Muscle of leg (tissue), 16 donors: ENCODE data around the gene SHLD1. TPM values are rescaled to one million over a fixed set of nuclear protein-coding genes. Genes with fewer than 3 reads are reported as not detected.
"Not testable (repeated sequence)": the region's sequence is repeated elsewhere in the genome, so short reads cannot be mapped to it uniquely, and the experiment has no call there.

Experiments used
- DNase-seq: peaks from one replicate; pipeline ENCODE4 v3.0.0; 2013
- H3K27ac ChIP-seq: one replicate; pipeline ENCODE4 v1.5.1; 2013; ENCODE audit warnings: mild to moderate bottlenecking, low read length, control low read depth
- H3K27me3 ChIP-seq: one replicate; pipeline ENCODE4 v1.6.1; 2013; ENCODE audit warnings: low read length; ENCODE audit not compliant: control insufficient read depth, insufficient read depth
- H3K36me3 ChIP-seq: one replicate; pipeline ENCODE4 v1.6.1; 2013; ENCODE audit warnings: low read length; ENCODE audit not compliant: control insufficient read depth, insufficient read depth
- H3K4me1 ChIP-seq: one replicate; pipeline ENCODE4 v1.6.1; 2013; ENCODE audit warnings: low read length; ENCODE audit not compliant: control insufficient read depth, insufficient read depth
- H3K4me3 ChIP-seq: one replicate; pipeline ENCODE4 v1.5.1; 2013; ENCODE audit warnings: low read length, control low read depth
- H3K9me3 ChIP-seq: replicated peaks from 2 replicates; pipeline ENCODE4 v1.6.1; 2013; ENCODE audit warnings: low read depth, low read length; ENCODE audit not compliant: control insufficient read depth
- WGBS: methylation state at CpG from one replicate; pipeline ENCODE4 v1.1.5; 2013; ENCODE audit warnings: missing lambda C conversion rate; ENCODE audit not compliant: insufficient coverage; 5-methylcytosine and 5-hydroxymethylcytosine counted together
- long read RNA-seq, 11 donors: transcript quantifications; one replicate each; lab custom pipeline, GENCODE V29; 2026
- polyA plus RNA-seq, 8 donors: library from polyadenylated mRNA; unstranded; fragments of 120-200 nt; gene quantifications; one replicate each; pipeline versions ENCODE4 v1.2.1 to v1.2.3, GENCODE V29; 2013; ENCODE audit warnings: inconsistent platforms in 1 of 8, low replicate concordance in 1 of 8; ENCODE audit not compliant: insufficient read length in 8 of 8, insufficient read depth in 1 of 8
- total RNA-seq: library from RNA; stranded (reverse); fragments of 120-200 nt; gene quantifications from one replicate; pipeline ENCODE4 v1.2.4, GENCODE V29; 2013

SHLD1 gene, protein sequence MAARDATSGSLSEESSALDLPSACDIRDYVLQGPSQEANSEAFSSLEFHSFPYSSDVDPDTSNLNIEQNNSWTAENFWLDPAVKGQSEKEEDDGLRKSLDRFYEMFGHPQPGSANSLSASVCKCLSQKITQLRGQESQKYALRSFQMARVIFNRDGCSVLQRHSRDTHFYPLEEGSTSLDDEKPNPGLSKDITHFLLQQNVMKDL
- total RNA-seq (4.3 TPM), polyA plus RNA-seq (1 to 10 TPM; 5.1 to 8.0 (median 6.2) TPM)
- long read RNA-seq, donor 1, partial matches to known transcripts: 0 of 3 reads
- long read RNA-seq, donor 1, other reads (novel, unspliced or antisense): 0 of 3 reads
- long read RNA-seq, donor 2: 0 reads
- long read RNA-seq, donor 3, partial matches to known transcripts: 0 of 2 reads
- long read RNA-seq, donor 3, other reads (novel, unspliced or antisense): 0 of 2 reads
- long read RNA-seq, donor 4, transcript SHLD1-201 (3 exons, 1,154 nt): major isoform, 5 of 6 reads
- long read RNA-seq, donor 4, partial matches to known transcripts: 0 of 6 reads
- long read RNA-seq, donor 4, other reads (novel, unspliced or antisense): 0 of 6 reads
- long read RNA-seq, donor 5, transcript SHLD1-201 (3 exons, 1,154 nt): major isoform, 8 of 9 reads
- long read RNA-seq, donor 5, partial matches to known transcripts: 0 of 9 reads
- long read RNA-seq, donor 5, other reads (novel, unspliced or antisense): 0 of 9 reads
- long read RNA-seq, donor 6, transcript SHLD1-201 (3 exons, 1,154 nt): major isoform, 8 of 9 reads
- long read RNA-seq, donor 6, partial matches to known transcripts: 0 of 9 reads
- long read RNA-seq, donor 6, other reads (novel, unspliced or antisense): 0 of 9 reads
- long read RNA-seq, donor 7, transcript SHLD1-201 (3 exons, 1,154 nt): major isoform, 5 of 7 reads
- long read RNA-seq, donor 7, partial matches to known transcripts: 0 of 7 reads
- long read RNA-seq, donor 7, other reads (novel, unspliced or antisense): 0 of 7 reads
- long read RNA-seq, donor 8, partial matches to known transcripts: 0 of 3 reads
- long read RNA-seq, donor 8, other reads (novel, unspliced or antisense): 0 of 3 reads
- long read RNA-seq, donor 9, partial matches to known transcripts: 0 of 1 reads
- long read RNA-seq, donor 9, other reads (novel, unspliced or antisense): 0 of 1 reads
- long read RNA-seq, donor 10, transcript SHLD1-201 (3 exons, 1,154 nt): major isoform, 8 of 9 reads
- long read RNA-seq, donor 10, partial matches to known transcripts: 0 of 9 reads
- long read RNA-seq, donor 10, other reads (novel, unspliced or antisense): 0 of 9 reads
- long read RNA-seq, donor 11, partial matches to known transcripts: 0 of 2 reads
- long read RNA-seq, donor 11, other reads (novel, unspliced or antisense): 0 of 2 reads

DNA sequence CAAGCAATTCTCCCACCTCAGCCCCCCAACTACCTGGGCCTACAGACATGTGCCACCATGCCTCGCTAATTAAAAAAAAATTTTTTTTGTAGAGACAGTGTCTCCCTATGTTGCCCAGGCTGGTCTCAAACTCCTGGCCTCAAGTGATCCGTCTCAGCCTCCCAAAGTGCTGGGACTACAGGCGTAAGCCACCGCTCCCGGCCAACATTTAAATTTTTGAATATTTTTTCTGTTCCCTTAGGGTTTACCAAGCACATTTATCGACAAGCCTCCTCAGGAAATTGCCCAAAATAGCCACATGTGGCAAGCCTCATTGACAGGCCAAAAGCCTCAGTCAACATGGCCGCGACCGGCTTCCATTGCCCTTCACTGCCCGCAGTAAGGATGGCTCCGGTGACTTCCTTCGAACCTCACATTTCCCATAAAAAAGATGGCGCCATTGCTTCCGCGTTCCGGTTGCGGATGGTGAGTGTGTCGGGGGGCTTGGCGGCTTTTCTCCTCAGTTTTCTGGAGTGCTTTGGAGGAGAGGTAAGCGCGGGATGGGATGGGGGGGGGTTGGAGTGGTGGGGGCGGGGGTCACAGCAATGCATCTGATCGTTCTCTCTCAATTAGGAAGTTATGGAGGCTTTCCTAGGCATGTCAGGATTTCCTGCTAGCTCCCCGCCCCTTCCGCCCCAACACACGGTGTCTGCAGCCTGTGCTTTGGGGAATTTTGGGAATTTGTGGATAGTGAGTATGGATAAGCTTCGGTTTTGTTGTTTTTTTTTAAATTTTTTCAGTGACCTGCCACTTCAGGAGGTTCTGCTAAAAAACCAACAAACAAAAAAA lies at the start of gene SHLD1:
Gene SHLD1 (plus strand): TSS at position 450 of the 828 bp plus-strand sequence. CDS start 22,465 bp downstream, outside the sequence.
- DNase-seq: peak; percentile 97

DNA sequence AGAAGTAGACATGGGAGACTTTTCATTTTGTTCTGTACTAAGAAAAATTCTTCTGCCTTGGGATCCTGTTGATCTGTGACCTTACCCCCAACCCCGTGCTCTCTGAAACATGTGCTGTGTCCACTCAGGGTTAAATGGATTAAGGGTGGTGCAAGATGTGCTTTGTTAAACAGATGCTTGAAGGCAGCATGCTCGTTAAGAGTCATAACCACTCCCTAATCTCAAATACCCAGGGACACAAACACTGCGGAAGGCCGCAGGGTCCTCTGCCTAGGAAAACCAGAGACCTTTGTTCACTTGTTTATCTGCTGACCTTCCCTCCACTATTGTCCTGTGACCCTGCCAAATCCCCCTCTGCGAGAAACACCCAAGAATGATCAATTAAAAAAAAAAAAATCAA lies 47.9 kb upstream of the SHLD1 start:
- no CpG with 5 or more reads among the region's 5 CpGs for WGBS
- H3K4me3 ChIP-seq, DNase-seq, H3K36me3 ChIP-seq, H3K9me3 ChIP-seq, H3K27me3 ChIP-seq, H3K27ac ChIP-seq, H3K4me1 ChIP-seq: not testable (repeated sequence)

More for the DNA sequence above, at the start of gene SHLD1:
- Histone ChIP-seq H3K9me3 (no peaks in the 10 kb centered on the region), H3K4me3 (peak within 1 kb of the TSS; percentile 64), H3K4me1 (peaks cover 5% of the 10 kb centered on the region), H3K36me3 (no peaks in the 10 kb centered on the region), H3K27me3 (no peaks in the 10 kb centered on the region), H3K27ac (peak within 1 kb of the TSS; percentile 91)
- WGBS: 33% methylated on average over 6 of the region's 27 CpGs

DNA sequence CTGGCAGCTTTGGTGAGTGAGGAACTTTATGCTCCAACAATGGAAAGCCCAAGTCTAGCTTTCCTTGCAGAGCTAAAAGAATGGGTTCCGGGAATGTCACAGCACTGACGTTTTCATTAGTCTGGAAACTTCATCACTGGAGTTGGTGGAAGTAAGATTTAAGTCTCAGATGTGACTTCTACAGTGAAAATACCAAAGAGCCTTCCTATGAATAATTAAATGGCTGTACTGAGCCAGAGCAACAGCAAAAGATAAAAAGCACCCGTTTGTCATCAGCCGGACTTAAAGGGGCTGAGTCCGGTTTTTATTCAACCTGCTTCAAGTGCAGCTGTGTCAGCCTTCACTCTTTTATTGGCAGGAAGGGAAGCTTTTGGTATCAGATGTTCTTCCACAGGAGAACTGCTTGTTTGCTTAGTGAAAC lies 46.5 kb upstream of the SHLD1 start:
- peak overlapping the region; percentile 11 for H3K27ac ChIP-seq
- WGBS: 10% methylated on average over 2 of the region's 5 CpGs
- no peaks in the 10 kb centered on the region for H3K36me3 ChIP-seq
- H3K4me1 ChIP-seq: no peaks in the 10 kb centered on the region
- H3K9me3 ChIP-seq: no peaks in the 10 kb centered on the region
- peak; percentile 88 for DNase-seq
- no peaks in the 10 kb centered on the region for H3K27me3 ChIP-seq
- H3K4me3 ChIP-seq: no peak overlapping the region

DNA sequence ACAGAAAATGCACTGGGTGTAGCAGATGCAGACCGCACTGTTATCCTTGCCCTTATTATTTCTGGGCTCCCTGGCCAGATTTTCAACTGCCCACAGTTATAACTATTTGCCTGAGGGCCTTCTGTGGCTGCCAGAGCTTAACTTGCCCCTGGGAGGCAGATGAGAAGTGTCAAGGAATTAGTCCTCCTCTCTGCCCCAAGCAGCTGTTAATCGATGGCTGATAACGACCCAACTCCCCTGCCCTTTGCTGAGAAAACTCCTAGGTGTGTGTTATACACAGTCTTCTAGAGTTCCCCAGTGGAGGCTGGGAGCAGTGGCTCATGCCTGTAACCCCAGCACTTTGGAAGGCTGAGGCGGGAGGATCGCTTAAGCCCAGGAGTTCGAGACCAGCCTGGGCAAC lies 44.4 kb upstream of the SHLD1 start:
- no peaks in the 10 kb centered on the region for H3K4me1 ChIP-seq
- H3K27me3 ChIP-seq: no peaks in the 10 kb centered on the region
- DNase-seq: no peak
- H3K9me3 ChIP-seq: no peaks in the 10 kb centered on the region
- WGBS: 100% methylated on average over 3 of the region's 6 CpGs
- H3K36me3 ChIP-seq: no peaks in the 10 kb centered on the region
- H3K4me3 ChIP-seq: no peak overlapping the region
- no peak overlapping the region for H3K27ac ChIP-seq

DNA sequence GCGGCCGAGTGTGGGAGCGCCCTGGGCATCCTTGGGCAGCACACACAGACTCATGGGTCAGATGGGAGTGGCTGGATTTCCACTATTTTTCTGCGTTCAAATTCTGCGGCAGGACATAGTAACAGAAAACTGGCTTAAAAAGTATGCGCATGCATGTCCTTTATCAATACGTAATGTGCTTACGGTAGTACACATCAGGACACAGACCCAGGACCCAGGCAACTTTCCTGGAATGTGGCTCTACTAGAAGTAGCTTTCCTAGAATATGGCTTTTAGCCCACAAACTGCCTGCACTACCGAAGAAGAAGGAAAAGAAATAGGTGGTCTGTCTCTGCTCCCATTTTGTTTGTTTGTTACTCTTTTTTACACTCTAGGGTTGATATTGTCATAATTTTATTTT lies 43.4 kb upstream of the SHLD1 start:
- Histone ChIP-seq H3K4me1 (no peaks in the 10 kb centered on the region), H3K9me3 (no peaks in the 10 kb centered on the region), H3K4me3 (no peak overlapping the region), H3K27me3 (no peaks in the 10 kb centered on the region), H3K36me3 (no peaks in the 10 kb centered on the region), H3K27ac (no peak overlapping the region)
- 86% methylated on average over 7 of the region's 9 CpGs for WGBS
- no peak for DNase-seq

DNA sequence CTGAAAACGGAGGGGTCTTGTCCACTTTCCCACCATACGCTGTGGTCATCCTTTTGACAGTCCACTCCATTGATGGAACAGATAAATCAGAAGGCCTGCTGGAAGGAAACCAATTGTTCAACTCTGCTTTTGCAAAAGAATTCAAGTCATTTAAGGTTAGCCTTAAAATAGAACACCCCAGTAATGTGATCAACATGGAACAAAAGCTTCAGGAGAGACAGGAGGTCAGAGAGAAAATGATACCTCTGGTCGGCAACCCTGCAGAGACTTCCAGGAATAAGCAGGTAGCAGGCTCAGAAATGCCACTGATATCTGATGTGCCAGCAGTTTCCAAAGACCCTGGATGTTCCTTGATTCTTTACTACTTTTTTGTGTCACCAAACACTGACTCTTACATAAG lies 39.6 kb upstream of the SHLD1 start:
- Histone ChIP-seq H3K4me3 (no peak overlapping the region), H3K27me3 (no peaks in the 10 kb centered on the region), H3K36me3 (no peaks in the 10 kb centered on the region), H3K9me3 (peaks cover 7% of the 10 kb centered on the region), H3K27ac (no peak overlapping the region), H3K4me1 (no peaks in the 10 kb centered on the region)
- 42% methylated on average over 2 of the region's 3 CpGs for WGBS
- DNase-seq: no peak

DNA sequence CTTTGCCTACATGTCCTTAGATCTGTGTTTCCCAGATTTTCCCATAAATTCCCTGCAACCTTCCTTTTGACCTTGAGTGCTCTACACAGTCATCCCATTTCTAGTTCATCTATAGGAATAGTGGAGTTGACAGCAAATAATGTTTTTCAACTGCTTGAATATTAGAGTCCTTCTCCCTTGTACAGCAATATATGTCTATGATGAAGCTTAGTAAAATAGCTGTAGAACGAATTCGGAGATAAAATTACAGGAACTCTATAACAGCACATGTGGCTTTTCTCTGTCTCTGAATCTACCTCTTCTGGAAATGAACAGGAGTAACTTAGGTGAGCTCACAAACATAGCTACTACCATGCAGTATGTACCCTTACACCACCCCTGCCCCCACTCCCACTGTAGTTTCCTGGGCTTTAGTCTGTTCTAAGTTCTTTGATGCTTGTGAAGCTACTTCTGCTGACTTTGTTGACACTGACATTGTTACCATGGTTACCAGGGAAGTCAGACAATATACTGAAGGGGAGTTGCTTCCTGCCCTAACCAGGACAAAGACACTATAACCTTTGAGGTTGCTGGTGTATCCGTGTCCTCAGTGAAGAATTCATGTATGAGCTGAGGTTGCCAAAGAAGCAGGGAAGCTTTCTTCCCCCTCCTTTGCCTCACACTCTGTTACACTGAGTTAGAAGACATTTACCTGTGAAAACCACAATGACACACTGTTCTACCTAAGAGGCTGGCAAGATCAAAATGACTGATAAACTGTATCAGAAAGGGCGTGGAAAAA lies 35.8 kb upstream of the SHLD1 start:
- no peaks in the 10 kb centered on the region for H3K36me3 ChIP-seq
- no peak overlapping the region for H3K4me3 ChIP-seq
- no CpG with 5 or more reads among the region's 4 CpGs for WGBS
- peaks cover 7% of the 10 kb centered on the region for H3K9me3 ChIP-seq
- DNase-seq: peak; percentile 72
- H3K27me3 ChIP-seq: peaks cover 4% of the 10 kb centered on the region
- no peaks in the 10 kb centered on the region for H3K4me1 ChIP-seq
- peak overlapping the region; percentile 59 for H3K27ac ChIP-seq

DNA sequence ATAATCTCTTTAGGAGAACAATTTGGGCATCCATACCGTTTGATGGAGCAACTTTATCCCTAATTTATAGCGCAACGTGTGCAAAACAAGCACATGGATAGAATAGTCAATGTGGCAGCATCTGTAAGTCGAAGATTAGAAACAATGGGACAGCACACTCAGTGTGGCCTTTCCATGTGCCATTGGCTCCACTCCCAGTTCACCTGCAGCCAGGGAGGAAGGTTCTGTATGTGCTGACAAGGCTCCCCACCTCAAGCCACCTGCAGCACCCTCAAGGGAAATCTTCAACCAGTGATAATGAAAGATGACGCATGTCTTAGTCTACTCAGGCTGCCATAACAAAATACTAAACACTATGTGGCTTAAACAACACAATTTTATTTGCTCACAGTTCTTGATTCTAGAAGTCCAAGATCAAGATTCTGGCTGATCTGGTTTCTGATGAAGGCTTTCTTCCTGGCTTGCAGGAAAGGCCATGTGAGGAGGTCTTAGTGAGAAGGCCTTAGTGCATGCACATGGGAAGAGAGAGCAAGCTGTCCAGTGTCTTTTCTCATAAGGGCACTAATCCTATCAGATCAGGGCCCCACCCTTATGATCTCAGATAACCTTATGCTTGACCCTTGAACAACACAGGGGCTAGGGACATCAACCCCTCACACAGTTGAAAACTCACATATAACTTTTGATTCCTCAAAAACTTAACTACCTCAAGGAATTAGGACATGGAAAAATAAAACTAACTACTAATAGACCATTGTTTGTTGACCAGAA lies 34.9 kb upstream of the SHLD1 start:
- Histone ChIP-seq H3K27me3 (peaks cover 4% of the 10 kb centered on the region), H3K4me1 (no peaks in the 10 kb centered on the region), H3K36me3 (no peaks in the 10 kb centered on the region), H3K27ac (peak overlapping the region; percentile 15), H3K4me3 (no peak overlapping the region), H3K9me3 (peaks cover 7% of the 10 kb centered on the region)
- WGBS: 81% methylated on average over 3 of the region's 5 CpGs
- DNase-seq: no peak
